Fibroblast of peridontal ligament (primary cell): Measurements from ENCODE around the gene PCDHGB5.
A peak's percentile ranks its signal among the peaks of the same experiment; 100 is the strongest.
"Not testable (repeated sequence)": the region's sequence is repeated elsewhere in the genome, so short reads cannot be mapped to it uniquely, and the experiment has no call there.

Experiments used
- DNase-seq: peaks from one replicate; pipeline ENCODE4 v3.0.0-alpha.2; 2010; ENCODE audit errors: extremely low read depth

Gene PCDHGB5

GRCh38 chr5:141411575-141411974 is 13.8 kb downstream of the PCDHGB5 start:
- no peak for DNase-seq

GRCh38 chr5:141412854-141413539 is 15.2 kb downstream of the PCDHGB5 start, which contains the start of gene PCDHGA10:
Gene PCDHGA10 (plus strand): TSS chr5:141412987. CDS start chr5:141413176, 189 bp downstream.
- DNase-seq: peak; percentile 84

GRCh38 chr5:141413540-141414069 is 15.9 kb downstream of the PCDHGB5 start:
- no peak for DNase-seq

GRCh38 chr5:141414548-141415274 is 17.0 kb downstream of the PCDHGB5 start:
- not testable (repeated sequence) for DNase-seq

GRCh38 chr5:141415275-141415618 is 17.5 kb downstream of the PCDHGB5 start:
- not testable (repeated sequence) for DNase-seq

GRCh38 chr5:141417494-141418172 is 19.9 kb downstream of the PCDHGB5 start, which contains the start of gene PCDHGB7:
Gene PCDHGB7 (plus strand): TSS chr5:141417677. CDS start chr5:141417860, 183 bp downstream.
- peak; percentile 76 for DNase-seq

- no peak for DNase-seq
Observed at GRCh38 chr5:141419074-141419880, 21.5 kb downstream of the PCDHGB5 start.

- DNase-seq: peak; percentile 67
Observed at GRCh38 chr5:141420855-141421488, 23.2 kb downstream of the PCDHGB5 start, which contains the start of gene PCDHGA11. Gene PCDHGA11 (plus strand): TSS chr5:141421051. CDS start chr5:141421228, 177 bp downstream.

GRCh38 chr5:141421489-141421855 is 23.7 kb downstream of the PCDHGB5 start:
- DNase-seq: no peak

- DNase-seq: no peak
Observed at GRCh38 chr5:141422742-141423291, 25.1 kb downstream of the PCDHGB5 start.

- no peak for DNase-seq
Observed at GRCh38 chr5:141427783-141428426, 30.2 kb downstream of the PCDHGB5 start.

- DNase-seq: peak; percentile 88
Observed at GRCh38 chr5:141430332-141431113, 32.8 kb downstream of the PCDHGB5 start, which contains the start of gene PCDHGA12. Gene PCDHGA12 (plus strand): TSS chr5:141430507. CDS start chr5:141430760, 253 bp downstream.

- DNase-seq: no peak
Observed at GRCh38 chr5:141431286-141431685, 33.5 kb downstream of the PCDHGB5 start.

- DNase-seq: not testable (repeated sequence)
Observed at GRCh38 chr5:141432308-141432707, 34.6 kb downstream of the PCDHGB5 start.

GRCh38 chr5:141432726-141433125 is 35.0 kb downstream of the PCDHGB5 start:
- not testable (repeated sequence) for DNase-seq

- DNase-seq: peak; percentile 42
Observed at GRCh38 chr5:141434006-141434405, 36.3 kb downstream of the PCDHGB5 start.

GRCh38 chr5:141437221-141437620 is 39.5 kb downstream of the PCDHGB5 start:
- DNase-seq: no peak

- no peak for DNase-seq
Observed at GRCh38 chr5:141439411-141440141, 41.8 kb downstream of the PCDHGB5 start.
